ENCODE data around the gene S100A1. TPM values are rescaled to one million over a fixed set of nuclear protein-coding genes. Genes with fewer than 3 reads are reported as not detected.

Gene S100A1
- polyA plus RNA-seq, 1 of the 3 experiments (the other 2 are of a cell fraction), result 0.18 TPM

GRCh38 chr1:153649137-153649862 is 21.1 kb downstream of the S100A1 start (continued):
- TF ChIP-seq REST (IDR thresholded peaks at IDR 0.05; ENCODE audit: low read depth, low read length) (no peak), TAF1 (IDR thresholded peaks at IDR 0.05; ENCODE audit: borderline replicate concordance, low read depth, low read length) (no peak), CHD2 (IDR thresholded peaks at IDR 0.05; ENCODE audit: low read length, partially characterized antibody) (no peak), TCF12 (IDR thresholded peaks at IDR 0.05) (no peak), FOSL2 (IDR thresholded peaks at IDR 0.05; ENCODE audit: borderline replicate concordance, low read depth) (no peak), FOXJ3 (CRISPR knock-in tag; IDR thresholded peaks at IDR 0.05) (no peak), USF1 (IDR thresholded peaks at IDR 0.05; ENCODE audit: borderline replicate concordance, low read depth) (no peak), JUND (IDR thresholded peaks at IDR 0.05) (no peak), SMC3 (IDR thresholded peaks at IDR 0.05; ENCODE audit: low read depth, low read length) (no peak), MEF2A (IDR thresholded peaks at IDR 0.05; ENCODE audit: borderline replicate concordance, low read depth) (no peak), MXI1 (IDR thresholded peaks at IDR 0.05; ENCODE audit: low read depth, low read length) (no peak), EZH2phosphoT487 (IDR thresholded peaks at IDR 0.05; ENCODE audit: borderline replicate concordance, low read depth) (no peak)

GRCh38 chr1:153649863-153650235 is 21.6 kb downstream of the S100A1 start:
- 83% methylated on average over 2 of the region's 2 CpGs for WGBS (ENCODE audit: low lambda C conversion rate)
- no peak overlapping the region for H3K27ac ChIP-seq (ENCODE audit: low read depth in 2 of 2, low read length in 1 of 2)
- no peak overlapping the region for H3K9ac ChIP-seq
- H3K4me2 ChIP-seq, result no peak overlapping the region
- H3K9me2 ChIP-seq, result no peaks in the 10 kb centered on the region
- no peaks in the 10 kb centered on the region for H4K20me1 ChIP-seq (ENCODE audit: insufficient read depth)
- peaks cover 0 to 10% of the 10 kb centered on the region in 2 experiments; a peak in 1 of 4 replicates for H3K4me1 ChIP-seq (ENCODE audit: control insufficient read depth in 1 of 2, insufficient read depth in 2 of 2, low read depth in 1 of 2, low read length in 1 of 2)
- no peaks in the 10 kb centered on the region for H3K9me3 ChIP-seq
- peaks cover 16% of the 10 kb centered on the region for H3F3A ChIP-seq (replicated peaks; ENCODE audit: insufficient read depth)
- TF ChIP-seq POLR2AphosphoS5 (IDR thresholded peaks at IDR 0.05; ENCODE audit: low read depth, low read length) (no peak), RAD21 (IDR thresholded peaks at IDR 0.05; ENCODE audit: low read length) (no peak), RFX5 (IDR thresholded peaks at IDR 0.05; ENCODE audit: low read length) (no peak), USF2 (IDR thresholded peaks at IDR 0.05; ENCODE audit: borderline replicate concordance, low read depth, low read length) (no peak), CHD2 (IDR thresholded peaks at IDR 0.05; ENCODE audit: low read length, partially characterized antibody) (no peak), FOXJ3 (CRISPR knock-in tag; IDR thresholded peaks at IDR 0.05) (no peak), MEF2A (IDR thresholded peaks at IDR 0.05; ENCODE audit: borderline replicate concordance, low read depth) (no peak), YY1 (IDR thresholded peaks at IDR 0.05; ENCODE audit: low read depth) (no peak), USF1 (IDR thresholded peaks at IDR 0.05; ENCODE audit: borderline replicate concordance, low read depth) (no peak), REST (IDR thresholded peaks at IDR 0.05; ENCODE audit: low read depth, low read length) (no peak), FOXM1 (IDR thresholded peaks at IDR 0.05; ENCODE audit: low read depth) (no peak)
- ChIA-PET POLR2A (interaction anchor here (6.4 kb wide), 1 partner anchor 15 kb away, joined by 32 read pairs; the partner anchor contains the start of gene CHTOP), CTCF (interaction anchor here (0.7 to 1.0 kb wide), 2 partner anchors 9 to 16 kb away, joined by 3 to 4 read pairs; partner anchors contain the start of genes CHTOP and SNAPIN)
- no peak overlapping the region for H3K4me3 ChIP-seq (ENCODE audit: low read depth in 2 of 2, low read length in 1 of 2)
- H3K79me2 ChIP-seq (ENCODE audit: insufficient read depth), result no peaks in the 10 kb centered on the region
- H3K36me3 ChIP-seq (replicated peaks in 1 of 2; ENCODE audit: control insufficient read depth in 1 of 2, insufficient read depth in 2 of 2, low read length in 1 of 2), result peaks cover 13 to 17% of the 10 kb centered on the region in 2 experiments
- no peaks in the 10 kb centered on the region for H3K27me3 ChIP-seq (ENCODE audit: insufficient read depth)
- no peak for DNase-seq
- no peak overlapping the region for H2AFZ ChIP-seq (ENCODE audit: low read depth)
